ACHN (cell line): Measurements from ENCODE around the gene ZAP70.

Source experiments
- DNase-seq: peaks from one replicate; pipeline ENCODE4 v3.0.0-alpha.2; 2015
- in situ Hi-C: cut with HindIII; loops from 2 replicates; pipeline ENCODE4 v1.10.0; 2017; ENCODE audit warnings: low sequenced_read_pairs, low pct_ligation_motif_present, low pct_unique_long_range_greater_than_20kb

The ZAP70 gene

DNA sequence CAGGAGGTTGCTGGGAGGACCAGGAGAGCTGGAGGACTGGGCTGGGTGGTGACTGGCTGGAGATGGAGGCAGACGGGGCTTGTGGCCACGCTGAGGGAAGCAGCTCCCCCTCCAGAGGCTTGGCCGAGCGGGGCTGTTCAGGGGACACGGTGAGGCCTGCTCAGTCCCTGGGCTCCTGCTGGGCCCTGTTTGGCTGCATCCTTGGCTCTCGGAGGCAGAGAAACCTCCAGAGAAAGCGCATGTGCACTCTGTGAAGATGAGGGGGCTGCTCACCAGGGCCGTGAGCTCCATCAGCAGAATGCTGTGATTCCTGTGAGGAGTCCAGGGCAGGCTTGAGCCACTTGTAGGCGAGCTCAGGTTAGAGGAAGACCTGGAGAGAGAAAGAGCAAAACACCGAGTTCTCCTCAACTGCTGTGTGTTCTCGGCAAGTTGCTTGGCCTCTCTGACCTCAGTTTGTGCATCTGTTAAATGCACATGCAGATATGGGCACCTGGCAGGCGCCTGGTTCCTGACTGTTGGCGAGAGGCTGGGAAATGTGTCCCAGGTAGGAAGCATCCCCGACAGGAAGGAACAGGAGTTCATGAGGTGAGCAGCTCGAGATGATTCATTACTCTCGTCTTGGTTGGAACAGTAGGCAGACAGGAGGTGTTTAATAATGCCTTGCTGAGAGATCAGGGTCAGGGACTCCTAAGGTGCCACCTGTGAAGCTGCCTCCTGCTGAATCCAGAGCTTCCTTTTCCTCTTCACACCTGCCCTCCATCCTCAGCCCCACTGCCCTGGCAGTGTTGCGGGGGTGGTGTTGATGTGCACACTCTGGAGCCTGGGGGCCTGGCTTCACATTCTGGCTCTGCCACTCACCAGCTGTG lies 941 bp downstream of the ZAP70 start:
- no peak for DNase-seq
- in situ Hi-C loops = no loop called here

DNA sequence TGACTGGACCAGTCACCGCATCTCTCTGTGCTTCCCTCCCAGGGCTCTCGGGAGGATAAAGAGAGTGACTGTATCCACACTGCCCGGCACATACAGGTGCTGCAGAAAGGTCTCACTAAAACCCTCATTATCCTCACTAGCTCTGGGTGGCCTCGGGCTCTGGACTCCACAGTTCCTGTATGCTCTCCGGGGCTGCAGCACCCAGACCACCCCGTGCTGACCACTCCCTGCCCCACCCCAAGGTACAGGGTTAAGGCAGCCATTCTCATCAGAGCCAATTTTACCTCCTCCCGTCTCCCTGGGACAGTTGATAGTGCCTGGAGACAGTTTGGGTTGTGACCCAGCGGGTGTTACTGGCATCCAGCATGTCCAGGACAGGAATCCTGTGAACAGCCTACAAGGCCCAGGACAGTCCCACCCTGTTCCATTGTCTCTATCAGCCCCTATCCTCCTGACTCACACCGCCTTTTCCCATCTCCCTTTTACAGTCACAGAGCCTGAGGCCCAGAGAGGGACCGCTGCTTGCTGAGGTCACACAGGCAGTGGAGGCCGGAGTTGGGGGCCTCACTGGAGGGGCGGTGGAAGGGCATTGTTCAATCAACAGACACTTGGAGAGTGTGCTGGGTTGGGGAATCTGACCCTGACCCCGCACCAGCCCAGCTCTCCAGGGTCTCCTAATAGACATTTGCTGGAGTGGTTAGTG lies 1.7 kb downstream of the ZAP70 start:
- no peak for DNase-seq
- in situ Hi-C loops = no loop called here

DNA sequence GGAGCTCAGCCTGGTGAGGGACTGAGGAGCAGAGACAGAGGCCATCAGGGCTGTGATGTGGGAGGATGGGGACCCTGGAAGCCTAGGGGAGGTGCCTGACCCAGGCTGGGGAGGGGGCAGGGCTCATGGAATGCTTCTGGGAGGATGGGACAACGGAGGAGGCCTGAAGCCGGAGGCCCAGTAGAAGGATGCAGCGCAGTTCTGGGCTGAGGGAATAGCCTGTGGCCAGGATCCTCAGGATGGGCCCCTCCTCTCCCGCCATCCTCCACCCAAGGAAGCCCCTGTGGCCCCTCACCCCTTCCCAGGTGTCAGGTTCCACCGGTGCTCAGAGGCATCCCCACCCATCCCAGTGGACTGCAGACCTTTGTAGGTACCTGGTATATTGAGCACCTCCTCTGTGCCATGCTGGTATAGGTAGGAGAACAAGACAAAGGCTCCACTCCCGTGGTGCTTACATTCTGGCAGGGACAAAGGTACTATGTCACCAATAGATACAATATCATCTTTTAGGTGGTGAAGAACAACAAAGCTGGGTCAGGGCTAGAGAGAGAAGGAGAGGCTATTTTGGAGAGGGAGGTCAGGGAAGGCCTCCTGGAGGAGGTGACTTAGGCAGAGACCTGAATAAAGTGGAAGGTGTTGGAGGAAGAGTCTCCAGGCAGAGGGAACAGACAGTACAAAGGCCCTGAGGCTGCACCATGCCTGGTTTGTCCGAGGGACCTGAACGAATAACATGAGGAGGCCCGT lies 2.7 kb downstream of the ZAP70 start:
- in situ Hi-C loops = no loop called here
- no peak for DNase-seq

DNA sequence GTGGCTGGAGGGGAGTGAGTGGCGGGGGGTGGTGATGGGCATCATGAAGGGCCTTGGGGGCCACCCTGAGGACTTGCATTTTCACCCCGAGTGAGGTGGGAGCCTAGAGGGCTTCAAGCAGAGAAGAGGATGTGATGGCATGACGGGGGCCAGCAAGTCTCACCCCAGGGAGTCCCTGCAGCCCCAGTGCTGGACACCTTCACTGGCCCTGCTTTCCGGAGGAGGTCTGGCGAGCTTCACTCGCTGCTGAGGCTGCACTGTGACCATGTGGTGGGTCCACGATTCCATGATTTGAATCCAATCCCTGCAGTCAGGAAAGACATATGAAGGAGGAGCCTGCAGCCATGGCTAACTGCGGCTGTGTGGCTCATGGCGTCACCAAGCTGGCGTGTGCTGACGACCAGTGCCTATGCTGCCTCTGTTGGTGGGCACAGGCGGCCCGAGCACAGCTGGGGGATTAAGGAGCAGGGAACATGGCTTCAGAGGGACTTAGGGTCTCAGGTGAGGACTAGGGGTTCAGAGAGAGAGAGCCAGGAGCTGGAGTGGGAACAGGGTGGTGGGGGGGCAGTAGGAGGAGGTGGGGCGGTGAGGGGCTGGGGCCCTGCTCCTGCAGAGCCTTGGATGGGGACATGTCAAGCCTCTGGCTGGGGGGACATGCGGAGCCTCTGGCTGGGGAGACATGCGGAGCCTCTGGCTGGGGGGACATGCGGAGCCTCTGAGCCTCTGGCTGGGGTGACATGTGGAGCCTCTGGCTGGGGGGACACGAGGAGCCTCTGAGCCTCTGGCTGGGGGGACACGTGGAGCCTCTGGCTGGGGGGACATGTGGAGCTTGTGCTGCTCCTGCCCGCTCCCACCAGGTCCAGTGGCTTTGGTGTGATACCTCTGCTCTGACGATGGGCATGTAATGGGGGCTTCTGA lies 3.6 kb downstream of the ZAP70 start:
- in situ Hi-C loops = no loop called here
- no peak for DNase-seq

DNA sequence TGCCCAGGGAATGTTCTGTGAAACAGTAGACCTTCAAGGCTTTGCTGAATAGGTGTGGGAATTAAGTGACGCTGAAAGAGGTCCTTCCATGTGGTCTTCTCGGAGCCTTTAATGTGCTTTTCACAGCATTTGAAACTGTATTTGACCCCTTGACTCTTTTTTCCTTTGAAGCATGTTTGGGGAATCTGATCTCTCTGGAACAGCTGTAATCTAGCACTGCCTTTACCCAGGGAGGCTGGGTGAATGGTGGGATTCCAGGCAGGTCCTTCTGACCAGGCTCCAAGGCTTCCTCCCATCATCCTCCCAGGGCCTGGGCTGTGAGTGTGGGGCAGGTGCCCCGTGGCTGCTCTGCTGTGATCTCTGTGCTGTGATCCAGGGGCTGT lies 4.2 kb downstream of the ZAP70 start:
- DNase-seq = no peak
- in situ Hi-C loops = no loop called here

DNA sequence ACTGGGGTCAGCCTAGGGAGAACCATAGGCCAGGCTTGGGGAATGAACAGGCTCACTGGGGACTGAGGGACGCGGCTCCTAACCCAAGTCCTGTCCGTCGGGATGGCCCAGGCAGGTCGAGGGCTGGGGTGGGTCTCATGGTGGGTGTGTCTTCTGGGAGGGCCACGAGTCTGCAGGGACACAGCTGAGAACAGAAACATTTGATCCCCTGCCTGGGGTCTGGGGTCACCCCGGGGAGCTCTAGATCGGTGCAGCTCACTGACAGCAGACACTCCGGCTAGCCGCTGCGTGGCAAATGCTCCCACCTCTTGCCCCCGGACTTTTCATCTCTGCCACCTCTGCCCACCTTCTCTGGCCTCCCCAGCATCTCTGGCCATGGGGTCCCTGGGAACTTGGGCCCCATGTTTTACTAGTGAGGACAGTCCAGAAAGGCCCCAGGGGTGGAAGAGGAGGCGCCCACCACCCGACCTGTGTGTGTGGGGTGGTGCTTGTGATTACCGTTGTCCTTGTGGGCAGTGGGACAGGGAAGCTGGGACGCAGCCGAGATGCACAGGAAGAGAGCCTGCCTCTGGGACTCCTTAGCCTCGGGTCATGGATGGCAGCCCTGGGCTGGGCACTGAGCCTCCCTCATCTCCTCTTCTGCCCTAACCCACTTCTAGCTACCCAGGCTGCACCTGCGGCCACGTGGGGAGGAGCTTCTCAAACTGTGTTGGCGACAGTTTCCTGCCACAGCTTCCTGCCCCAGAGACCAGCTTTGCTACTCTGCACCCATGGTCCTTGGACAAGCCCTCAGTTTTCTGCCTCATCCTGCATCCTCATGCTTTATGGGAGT lies 4.9 kb downstream of the ZAP70 start:
- no peak for DNase-seq
- in situ Hi-C loops = no loop called here

DNA sequence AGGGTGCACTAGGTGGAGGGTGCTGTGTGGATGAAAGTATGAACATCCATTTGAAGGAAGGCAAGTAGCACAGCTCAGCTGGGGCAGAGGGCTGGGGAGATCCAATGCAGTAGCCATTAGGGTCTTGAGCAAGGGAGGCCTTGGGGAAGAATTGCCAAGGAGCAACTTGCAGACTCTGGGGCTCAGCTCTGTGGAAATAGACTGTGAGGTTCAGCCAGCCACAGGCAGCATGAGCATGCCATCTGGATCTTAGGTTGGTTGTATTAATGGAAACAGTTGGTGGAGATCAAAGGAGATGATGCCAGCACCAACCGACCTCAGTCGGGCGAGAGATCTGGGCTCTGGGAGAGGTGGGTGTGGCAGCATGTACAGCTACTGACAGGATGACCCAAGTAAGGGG lies 5.6 kb downstream of the ZAP70 start:
- in situ Hi-C loops = no loop called here
- no peak for DNase-seq

DNA sequence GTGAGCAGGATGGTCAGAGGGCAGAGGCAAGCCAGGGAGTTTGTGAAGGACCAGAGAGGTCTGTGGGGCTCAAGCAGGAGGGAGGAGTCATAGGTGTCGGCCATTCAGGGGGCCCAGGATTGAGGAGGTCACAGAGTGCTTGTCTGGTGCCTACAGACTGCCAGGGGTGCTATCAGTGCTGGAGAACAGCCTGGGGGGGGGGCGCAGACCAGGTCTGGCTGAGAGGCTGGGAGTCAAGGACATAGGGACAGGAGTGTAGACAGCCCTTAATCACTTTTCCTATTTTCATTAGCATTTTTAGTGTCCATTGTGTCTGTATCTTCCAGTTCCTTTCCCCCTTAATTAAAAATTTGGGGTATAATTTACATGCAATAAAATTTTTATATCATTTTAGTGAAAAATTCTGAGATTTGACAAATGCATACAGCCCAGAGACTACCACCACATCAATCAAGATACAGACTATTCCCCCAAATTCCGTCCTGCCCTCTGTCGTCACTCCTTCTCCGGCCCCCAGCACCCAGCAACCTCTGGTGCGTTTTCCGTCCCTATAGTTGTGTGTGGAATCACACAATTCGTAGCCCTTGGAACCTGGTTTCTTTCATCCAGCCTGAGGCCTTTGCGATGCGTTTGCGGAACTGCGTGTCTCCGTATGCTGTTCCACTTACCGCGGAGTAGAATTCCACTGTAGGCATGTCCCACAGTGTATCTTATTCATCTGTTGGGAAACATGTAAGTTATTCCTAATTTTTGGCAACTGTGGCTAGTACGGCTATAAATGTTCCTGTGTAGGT lies 6.2 kb downstream of the ZAP70 start:
- in situ Hi-C loops = no loop called here
- no peak for DNase-seq

DNA sequence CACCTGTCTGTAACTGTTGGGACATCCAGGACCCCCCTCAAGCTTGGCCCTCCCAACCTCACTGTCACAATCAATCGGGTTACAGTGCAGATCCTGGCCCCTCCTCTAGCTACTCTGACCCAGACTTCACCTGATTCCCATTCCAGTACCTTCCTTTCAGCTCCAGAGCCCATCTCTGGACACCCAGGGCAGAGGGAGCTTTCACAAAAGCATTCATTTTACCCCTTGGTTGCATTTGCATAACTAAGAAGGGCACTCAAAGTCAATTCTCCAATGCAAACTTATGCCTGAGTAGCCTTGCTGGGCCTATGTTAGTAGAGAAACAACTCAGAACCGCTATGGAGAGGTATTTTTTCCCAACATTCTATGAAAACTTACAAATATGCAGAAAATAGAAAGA lies 7.4 kb downstream of the ZAP70 start:
- no peak for DNase-seq
- in situ Hi-C loops = no loop called here

DNA sequence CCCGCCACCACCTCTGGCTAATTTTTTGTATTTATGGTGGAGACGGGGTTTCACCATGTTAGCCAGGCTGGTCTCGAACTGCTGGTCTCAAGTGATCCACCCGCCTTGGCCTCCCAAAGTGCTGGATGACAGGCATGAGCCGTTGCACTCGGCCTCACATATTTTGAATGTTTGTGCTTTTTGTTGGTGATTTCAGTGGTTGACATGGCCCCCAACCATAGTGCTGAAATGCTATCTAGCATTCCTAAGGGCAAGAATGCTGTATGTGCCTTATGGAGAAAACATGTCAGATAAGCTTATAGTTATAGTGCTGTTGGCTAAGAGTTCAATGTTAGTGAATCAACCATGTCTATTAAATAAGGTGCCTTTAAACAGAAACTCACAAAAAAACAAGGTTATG lies 8.9 kb downstream of the ZAP70 start:
- in situ Hi-C loops = no loop called here

DNA sequence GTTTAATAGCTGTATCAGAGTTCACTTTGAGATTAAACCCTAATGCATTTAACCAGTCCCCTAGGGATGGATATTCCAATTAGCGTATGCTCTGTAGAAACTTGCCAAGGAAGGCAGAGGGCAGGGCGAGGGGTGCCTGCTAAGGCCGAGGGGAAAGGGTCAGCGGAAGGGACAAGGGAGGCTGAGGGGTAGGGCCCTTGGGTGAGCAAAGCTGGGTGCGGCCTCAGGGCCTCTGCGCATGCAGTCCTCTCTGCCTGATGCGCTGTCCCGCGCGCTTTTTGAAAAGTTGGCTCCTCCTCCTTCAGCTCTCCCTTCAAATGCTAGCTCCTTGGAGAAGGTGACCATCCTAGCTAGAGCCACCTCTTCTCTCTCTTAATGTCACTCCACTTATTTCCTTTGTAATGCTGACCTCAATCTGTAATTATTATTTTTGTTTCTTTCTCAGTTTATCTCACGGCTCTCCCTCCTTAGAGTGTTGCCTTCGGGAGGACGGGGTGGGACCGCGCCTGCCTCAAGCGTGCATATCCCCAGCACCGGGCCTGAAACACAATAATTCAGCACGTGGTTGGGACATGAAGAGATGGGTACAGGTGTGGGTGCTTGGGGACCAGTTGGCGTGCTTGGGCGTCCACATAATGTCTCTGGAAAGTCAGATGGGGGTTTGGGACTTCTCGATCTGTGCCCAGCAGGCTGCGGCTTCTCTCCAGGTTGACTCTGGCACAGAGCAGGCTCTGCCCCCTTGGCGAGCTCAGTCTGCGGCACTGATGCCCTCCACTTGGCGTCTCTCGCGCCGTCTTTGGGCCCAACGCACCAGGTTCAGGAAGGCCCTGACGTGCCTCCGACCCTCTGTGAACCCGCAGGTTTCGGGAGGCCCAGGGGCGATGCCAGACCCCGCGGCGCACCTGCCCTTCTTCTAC lies 10.0 kb downstream of the ZAP70 start:
- no peak for DNase-seq
- in situ Hi-C loops = no loop called here

More for the DNA sequence above, 8.9 kb downstream of the ZAP70 start:
- no peak for DNase-seq

DNA sequence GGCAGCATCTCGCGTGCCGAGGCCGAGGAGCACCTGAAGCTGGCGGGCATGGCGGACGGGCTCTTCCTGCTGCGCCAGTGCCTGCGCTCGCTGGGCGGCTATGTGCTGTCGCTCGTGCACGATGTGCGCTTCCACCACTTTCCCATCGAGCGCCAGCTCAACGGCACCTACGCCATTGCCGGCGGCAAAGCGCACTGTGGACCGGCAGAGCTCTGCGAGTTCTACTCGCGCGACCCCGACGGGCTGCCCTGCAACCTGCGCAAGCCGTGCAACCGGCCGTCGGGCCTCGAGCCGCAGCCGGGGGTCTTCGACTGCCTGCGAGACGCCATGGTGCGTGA lies 10.7 kb downstream of the ZAP70 start:
- in situ Hi-C loops = no loop called here
- no peak for DNase-seq

DNA sequence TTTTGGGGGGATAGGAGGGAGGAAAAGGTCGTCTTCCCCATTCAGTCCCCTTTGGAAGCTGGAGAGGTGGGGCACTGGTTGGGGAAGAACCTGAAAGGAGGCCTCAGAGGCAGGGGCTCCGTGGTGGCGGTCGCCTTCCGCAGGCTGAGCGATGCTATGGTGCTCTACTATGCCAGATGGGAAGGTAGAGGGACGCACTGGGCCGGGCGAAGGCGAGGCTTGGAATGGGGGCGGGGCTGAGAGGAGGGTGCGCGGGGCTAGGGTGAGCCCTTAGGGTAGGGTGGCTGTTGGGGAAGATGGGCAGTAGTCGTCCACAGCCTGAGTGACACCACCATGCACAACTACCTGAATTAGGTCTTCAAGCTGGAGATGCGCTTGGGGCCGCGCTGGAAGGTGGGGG lies 11.1 kb downstream of the ZAP70 start:
- in situ Hi-C loops = no loop called here
- DNase-seq = no peak

DNA sequence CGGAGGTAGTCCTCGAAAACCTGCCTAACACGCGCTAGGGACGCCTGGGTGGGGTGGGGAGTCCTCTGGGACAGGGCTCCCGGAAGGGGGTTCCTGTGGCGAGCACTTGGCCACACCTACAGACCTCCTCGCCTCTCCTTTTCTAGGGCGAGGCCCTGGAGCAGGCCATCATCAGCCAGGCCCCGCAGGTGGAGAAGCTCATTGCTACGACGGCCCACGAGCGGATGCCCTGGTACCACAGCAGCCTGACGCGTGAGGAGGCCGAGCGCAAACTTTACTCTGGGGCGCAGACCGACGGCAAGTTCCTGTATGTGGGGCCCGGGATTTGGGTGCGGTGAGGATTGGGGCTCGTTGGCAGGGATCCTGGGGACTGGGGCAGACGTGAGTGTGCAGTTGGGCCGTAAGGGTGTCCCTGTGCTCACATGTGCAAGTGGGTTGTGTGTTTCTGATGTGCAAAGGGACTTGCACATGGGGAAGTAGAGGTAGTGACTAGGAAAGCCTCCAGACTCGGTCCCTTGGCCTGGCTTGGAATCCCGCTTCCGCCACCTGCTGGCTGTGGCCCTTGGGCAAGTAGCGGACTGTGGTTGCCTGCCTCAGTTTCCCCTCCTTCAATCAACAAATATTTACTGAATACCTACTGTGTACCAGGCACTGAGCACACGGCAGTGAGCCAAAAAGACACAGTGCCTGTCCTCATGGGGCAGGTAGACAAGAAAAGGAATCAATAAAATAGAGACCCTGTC lies 11.7 kb downstream of the ZAP70 start:
- in situ Hi-C loops = no loop called here
- DNase-seq = no peak

DNA sequence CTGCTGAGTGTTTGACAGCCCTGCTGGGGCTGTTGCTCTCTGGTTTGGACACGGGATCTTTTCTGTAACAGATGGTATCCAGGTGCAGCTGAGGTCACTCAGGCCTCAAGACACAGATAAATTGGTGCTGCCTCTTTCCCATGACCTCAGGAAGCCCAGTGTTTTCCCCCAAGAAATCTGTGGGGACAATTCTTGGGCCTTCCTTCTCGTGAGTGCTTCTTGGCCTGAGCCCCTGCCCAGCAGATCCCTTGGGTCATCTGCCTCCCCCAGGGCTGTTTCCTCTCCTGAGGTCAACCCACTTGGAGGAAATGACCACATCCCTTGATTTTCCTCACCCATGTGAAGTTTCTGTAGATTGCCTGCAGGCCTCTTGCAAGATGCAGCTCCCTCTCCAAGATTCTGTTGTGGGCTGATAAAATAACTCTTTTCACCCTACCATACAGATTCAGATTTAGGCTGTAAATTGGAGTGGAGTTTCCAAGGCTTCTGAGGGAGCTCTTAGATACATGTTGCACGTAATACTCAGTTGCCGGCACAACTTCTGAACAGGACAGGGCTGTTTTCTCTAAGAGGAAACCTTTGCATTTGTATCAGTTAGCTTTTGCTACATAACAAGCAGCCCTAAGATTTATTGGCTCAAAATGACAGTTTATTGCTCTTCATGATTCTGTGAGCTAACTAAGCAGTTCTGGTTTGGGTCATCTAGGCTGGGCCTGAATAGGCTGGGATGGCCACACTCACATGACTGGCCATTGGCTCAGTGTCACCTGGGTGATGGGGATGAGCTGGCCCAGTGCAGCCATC lies 13.1 kb downstream of the ZAP70 start:
- in situ Hi-C loops = no loop called here
- no peak for DNase-seq
